IMR-90 (cell line): ENCODE measurements around the gene OR2T11.

Experiments
- FOS ChIP-seq: fragments of 150-350 bp; IDR thresholded peaks from 2 replicates; pipeline ENCODE4 v1.6.1; 2016; ENCODE audit warnings: low read depth, low read length
- POLR2A ChIP-seq: IDR thresholded peaks from 2 replicates; pipeline ENCODE4 v1.6.1; 2012; ENCODE audit warnings: mild to moderate bottlenecking, low read depth, low read length
- RAD21 ChIP-seq: IDR thresholded peaks from 2 replicates; pipeline ENCODE4 v1.6.1; 2012; ENCODE audit warnings: low read length, improper control_type of control experiment
- RCOR1 ChIP-seq: IDR thresholded peaks from 2 replicates; pipeline ENCODE4 v1.6.1; 2012; ENCODE audit warnings: mild to moderate bottlenecking, low read length, improper control_type of control experiment; ENCODE audit not compliant: insufficient replicate concordance
- SMC3 ChIP-seq: fragments of 150-350 bp; IDR thresholded peaks from 2 replicates; pipeline ENCODE4 v1.6.1; 2016; ENCODE audit warnings: low read depth, mild to moderate bottlenecking, antibody characterized with exemption, low read length, moderate library complexity
- TF ChIP-seq, protein P1 (sequence below): conservative IDR thresholded peaks from 2 replicates; pipeline ENCODE4 v1.5.1; 2012; ENCODE audit warnings: mild to moderate bottlenecking, low read depth, low read length, improper control_type of control experiment

- TF ChIP-seq FOS (no peak), RAD21 (no peak), RCOR1 (no peak), POLR2A (no peak), SMC3 (no peak)
- TF ChIP-seq, protein P1, sequence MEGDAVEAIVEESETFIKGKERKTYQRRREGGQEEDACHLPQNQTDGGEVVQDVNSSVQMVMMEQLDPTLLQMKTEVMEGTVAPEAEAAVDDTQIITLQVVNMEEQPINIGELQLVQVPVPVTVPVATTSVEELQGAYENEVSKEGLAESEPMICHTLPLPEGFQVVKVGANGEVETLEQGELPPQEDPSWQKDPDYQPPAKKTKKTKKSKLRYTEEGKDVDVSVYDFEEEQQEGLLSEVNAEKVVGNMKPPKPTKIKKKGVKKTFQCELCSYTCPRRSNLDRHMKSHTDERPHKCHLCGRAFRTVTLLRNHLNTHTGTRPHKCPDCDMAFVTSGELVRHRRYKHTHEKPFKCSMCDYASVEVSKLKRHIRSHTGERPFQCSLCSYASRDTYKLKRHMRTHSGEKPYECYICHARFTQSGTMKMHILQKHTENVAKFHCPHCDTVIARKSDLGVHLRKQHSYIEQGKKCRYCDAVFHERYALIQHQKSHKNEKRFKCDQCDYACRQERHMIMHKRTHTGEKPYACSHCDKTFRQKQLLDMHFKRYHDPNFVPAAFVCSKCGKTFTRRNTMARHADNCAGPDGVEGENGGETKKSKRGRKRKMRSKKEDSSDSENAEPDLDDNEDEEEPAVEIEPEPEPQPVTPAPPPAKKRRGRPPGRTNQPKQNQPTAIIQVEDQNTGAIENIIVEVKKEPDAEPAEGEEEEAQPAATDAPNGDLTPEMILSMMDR: no peak
These were observed 4.3 kb downstream of the OR2T11 start for GRCh38 chr1:248630551-248630950.
